T-helper 9 cell (primary cell): ENCODE measurements around the gene METTL22.
A peak's percentile ranks its signal among the peaks of the same experiment; 100 is the strongest.

Experiments used
- DNase-seq: peaks from one replicate; pipeline ENCODE4 v3.0.0-alpha.2; 2020
- total RNA-seq, 2 donors: gene quantifications; one replicate each; lab custom pipeline; 2026; lab: John Stamatoyannopoulos, UW

Gene METTL22
- 8.2 to 16.6 reads per million in 2 donors for total RNA-seq

GRCh38 chr16:8621572-8622314 is at the start of gene METTL22:
Gene METTL22 (plus strand): TSS chr16:8621698. CDS start chr16:8625666, 3,968 bp downstream.
- peak; percentile 93 for DNase-seq

- DNase-seq, result no peak
These were observed 49.2 kb upstream of the METTL22 start for GRCh38 chr16:8572063-8572918.

- DNase-seq, result no peak
These were observed 48.4 kb upstream of the METTL22 start for GRCh38 chr16:8572919-8573724.

GRCh38 chr16:8575399-8575798 is 46.1 kb upstream of the METTL22 start:
- no peak for DNase-seq

- no peak for DNase-seq
These were observed 45.1 kb upstream of the METTL22 start for GRCh38 chr16:8576141-8577004.

- DNase-seq, result no peak
These were observed 43.7 kb upstream of the METTL22 start for GRCh38 chr16:8577678-8578304.

GRCh38 chr16:8579559-8579958 is 41.9 kb upstream of the METTL22 start:
- no peak for DNase-seq

GRCh38 chr16:8581831-8582580 is 39.5 kb upstream of the METTL22 start:
- DNase-seq, result no peak

GRCh38 chr16:8583199-8583598 is 38.3 kb upstream of the METTL22 start:
- no peak for DNase-seq

- DNase-seq, result no peak
These were observed 37.8 kb upstream of the METTL22 start for GRCh38 chr16:8583732-8584131.

- no peak for DNase-seq
These were observed 36.5 kb upstream of the METTL22 start for GRCh38 chr16:8585041-8585440.

GRCh38 chr16:8585857-8586256 is 35.6 kb upstream of the METTL22 start:
- DNase-seq, result no peak

- no peak for DNase-seq
These were observed 34.4 kb upstream of the METTL22 start for GRCh38 chr16:8587065-8587464.

- no peak for DNase-seq
These were observed 32.8 kb upstream of the METTL22 start for GRCh38 chr16:8588682-8589056.

- DNase-seq, result no peak
These were observed 32.2 kb upstream of the METTL22 start for GRCh38 chr16:8589057-8589899.

- DNase-seq, result no peak
These were observed 31.4 kb upstream of the METTL22 start, which contains the start of gene TMEM114 for GRCh38 chr16:8589900-8590688. Gene TMEM114 (minus strand): TSS chr16:8590511. CDS start chr16:8589838, 673 bp downstream.

- DNase-seq, result no peak
These were observed 30.7 kb upstream of the METTL22 start for GRCh38 chr16:8590811-8591210.

GRCh38 chr16:8591451-8591850 is 30.0 kb upstream of the METTL22 start:
- no peak for DNase-seq

- DNase-seq, result no peak
These were observed 27.3 kb upstream of the METTL22 start for GRCh38 chr16:8594149-8594666.
